Epithelial cell of esophagus (primary cell): ENCODE measurements around the gene SH3BGRL3.
A peak's percentile ranks its signal among the peaks of the same experiment; 100 is the strongest.

Experiments used
- DNase-seq: peaks from one replicate; pipeline ENCODE4 v3.0.0; 2010; ENCODE audit warnings: low read depth
- H3K4me3 ChIP-seq: 2 replicates; pipeline ENCODE4 v1.5.1; 2011; ENCODE audit warnings: mild to moderate bottlenecking, low read length, control low read depth
- TF ChIP-seq, protein P1 (sequence below): IDR thresholded peaks from 2 replicates; pipeline ENCODE4 v1.5.1; 2011; ENCODE audit warnings: low read depth, mild to moderate bottlenecking, low read length, control low read depth, inconsistent platforms; ENCODE audit not compliant: insufficient read depth; ENCODE audit errors: missing control alignments

Gene SH3BGRL3

DNA sequence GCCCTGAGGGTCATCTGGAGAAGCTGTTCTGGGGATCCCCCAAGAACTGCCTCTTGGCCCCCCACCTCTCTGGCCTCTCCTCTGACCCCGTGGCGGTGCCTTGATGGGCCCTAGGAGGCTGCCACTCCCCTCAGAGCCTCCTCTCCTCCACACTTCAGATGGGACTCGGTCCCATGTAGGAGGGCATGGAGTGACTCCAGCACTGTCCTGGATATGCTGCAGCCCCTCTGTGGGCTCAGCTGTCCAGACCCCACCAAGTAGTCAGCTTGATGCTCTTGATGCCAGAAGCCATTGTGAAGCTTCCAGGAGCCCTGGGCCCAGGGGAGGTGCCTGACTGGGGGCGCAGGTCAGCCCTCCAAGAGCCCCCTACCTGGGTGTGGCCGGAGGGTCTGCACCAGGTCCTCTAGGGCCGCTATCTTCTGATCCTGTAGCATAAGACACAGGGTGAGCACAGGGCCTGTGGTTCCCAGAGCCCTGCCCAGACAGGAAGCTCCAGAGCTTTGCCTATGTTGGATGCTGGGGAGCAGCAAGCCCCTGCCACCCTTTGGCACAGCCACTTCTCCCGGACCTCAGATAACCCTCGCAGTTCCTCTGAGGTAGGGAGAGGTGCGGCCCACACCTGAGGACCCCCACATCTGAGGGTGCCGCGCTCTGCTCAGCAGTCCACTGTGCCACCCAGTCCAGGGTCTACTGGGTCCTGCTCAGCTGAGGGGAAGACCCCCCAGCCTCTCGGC, 17.3 kb downstream of the SH3BGRL3 start:
- TF ChIP-seq, protein P1, sequence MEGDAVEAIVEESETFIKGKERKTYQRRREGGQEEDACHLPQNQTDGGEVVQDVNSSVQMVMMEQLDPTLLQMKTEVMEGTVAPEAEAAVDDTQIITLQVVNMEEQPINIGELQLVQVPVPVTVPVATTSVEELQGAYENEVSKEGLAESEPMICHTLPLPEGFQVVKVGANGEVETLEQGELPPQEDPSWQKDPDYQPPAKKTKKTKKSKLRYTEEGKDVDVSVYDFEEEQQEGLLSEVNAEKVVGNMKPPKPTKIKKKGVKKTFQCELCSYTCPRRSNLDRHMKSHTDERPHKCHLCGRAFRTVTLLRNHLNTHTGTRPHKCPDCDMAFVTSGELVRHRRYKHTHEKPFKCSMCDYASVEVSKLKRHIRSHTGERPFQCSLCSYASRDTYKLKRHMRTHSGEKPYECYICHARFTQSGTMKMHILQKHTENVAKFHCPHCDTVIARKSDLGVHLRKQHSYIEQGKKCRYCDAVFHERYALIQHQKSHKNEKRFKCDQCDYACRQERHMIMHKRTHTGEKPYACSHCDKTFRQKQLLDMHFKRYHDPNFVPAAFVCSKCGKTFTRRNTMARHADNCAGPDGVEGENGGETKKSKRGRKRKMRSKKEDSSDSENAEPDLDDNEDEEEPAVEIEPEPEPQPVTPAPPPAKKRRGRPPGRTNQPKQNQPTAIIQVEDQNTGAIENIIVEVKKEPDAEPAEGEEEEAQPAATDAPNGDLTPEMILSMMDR: no peak
- DNase-seq: no peak
- H3K4me3 ChIP-seq: no peak overlapping the region

DNA sequence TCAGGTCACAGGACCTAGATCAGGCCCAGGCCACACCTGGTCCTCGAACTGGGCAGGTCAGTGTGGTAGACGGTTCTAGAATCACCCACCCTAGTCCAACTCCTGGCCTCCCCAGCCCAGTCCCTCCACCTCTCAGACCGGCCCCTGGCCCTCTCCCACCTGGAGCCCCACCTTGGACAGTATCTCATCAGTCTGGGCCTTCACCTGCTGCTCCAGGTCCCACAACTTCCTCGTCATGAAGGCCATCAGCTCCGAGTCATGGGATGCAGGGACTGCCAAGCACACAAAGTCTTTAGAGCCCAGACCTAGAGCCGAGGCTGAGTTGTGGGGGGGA, 17.9 kb downstream of the SH3BGRL3 start:
- TF ChIP-seq, protein P1: no peak
- DNase-seq: no peak
- no peak overlapping the region for H3K4me3 ChIP-seq

DNA sequence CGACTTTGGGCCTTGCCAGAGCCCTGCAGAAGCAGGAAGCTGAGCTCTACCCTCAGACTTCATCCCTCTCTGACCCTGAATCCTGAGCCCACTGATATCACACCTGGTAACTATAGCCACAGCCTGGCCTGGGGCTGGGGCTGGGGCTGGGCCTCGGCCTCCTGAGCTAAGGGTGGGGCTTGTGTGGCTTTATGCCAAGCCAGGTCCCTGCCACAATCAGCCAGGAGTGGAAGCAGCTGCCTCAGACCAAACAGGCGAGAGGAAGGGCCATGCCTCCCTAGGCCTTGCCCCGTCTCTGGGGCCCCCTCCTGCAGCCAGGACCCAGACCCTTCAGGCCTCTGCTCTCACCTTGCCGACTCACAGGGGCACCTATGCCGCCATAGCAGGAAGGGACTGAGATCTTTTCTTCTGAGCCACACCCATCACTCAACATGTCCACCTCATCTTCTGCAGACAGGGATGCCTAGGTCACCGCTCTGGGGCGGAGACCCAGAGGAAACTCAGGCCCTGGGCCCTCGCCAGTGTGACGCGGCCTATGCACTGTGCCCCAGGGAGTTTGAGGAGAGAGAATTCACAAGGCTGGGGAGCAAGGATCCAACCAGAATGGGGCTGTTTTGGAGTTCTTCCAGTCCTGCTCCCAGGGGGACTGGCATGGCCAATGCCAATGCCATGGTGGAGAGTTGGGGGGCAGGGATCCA, 20.8 kb downstream of the SH3BGRL3 start:
- no peak for DNase-seq
- H3K4me3 ChIP-seq: no peak overlapping the region
- TF ChIP-seq, protein P1: no peak

DNA sequence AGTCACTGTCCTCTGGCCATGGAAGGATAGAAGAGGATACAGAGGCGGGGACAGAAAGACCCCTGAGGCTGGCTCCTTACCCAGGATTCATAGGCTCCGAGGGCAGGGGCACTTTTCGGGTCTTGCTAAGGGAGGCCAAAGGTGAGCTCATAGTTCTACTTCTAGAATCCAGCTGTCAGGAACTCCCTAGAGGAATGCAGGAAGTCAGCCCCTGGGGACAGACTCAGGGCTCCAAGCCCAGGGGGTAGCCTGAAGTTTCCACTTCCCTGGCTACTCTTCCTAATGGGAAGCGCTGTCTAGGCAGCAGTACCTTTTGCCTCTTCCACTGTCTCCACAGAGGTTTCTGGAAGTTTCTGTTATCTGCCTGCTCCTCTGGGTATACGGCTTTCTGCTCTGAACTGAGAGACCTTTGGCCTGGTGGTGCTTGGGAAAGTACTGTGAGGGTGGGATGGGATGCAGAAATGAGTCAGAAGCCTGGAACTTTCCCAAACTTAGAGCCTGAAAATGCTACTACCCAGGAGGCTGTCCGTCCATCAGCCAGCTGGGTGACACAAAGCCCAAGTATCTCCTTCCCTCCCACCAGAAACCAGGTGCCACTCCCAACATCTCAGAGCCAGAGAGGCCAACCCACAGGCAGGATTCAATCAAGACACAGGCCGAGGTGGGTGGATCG, 23.0 kb downstream of the SH3BGRL3 start:
- no peak overlapping the region for H3K4me3 ChIP-seq
- TF ChIP-seq, protein P1: no peak
- peak; percentile 34 for DNase-seq

DNA sequence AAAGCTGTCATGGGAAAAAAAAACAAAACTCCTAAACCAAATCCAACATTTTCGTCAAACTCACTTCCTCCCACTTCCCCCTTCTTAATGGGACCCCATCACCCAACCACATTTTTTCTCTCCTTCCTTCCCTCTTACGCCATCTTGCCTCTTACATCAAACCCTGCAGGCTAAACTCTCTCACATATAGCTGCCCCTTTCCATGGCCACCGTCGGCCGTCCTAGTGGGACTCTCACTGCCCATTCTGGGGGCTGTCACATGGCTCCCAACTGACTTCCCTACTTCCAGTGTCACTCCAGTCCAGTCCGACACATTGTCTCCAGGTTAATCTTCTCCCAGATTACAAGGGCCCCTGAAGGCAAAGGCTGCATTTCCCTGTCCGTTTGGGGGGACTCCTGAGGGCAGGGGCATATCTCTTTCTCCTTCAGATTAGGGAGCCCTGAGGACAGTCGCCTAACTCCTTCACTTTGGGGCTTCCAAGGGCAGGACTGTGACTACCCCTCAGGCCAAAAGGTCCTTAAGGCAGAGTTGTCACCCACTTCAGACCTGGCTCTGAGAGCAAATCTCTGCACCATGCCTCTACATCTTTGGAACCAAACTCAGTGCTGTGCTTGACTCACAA, 25.9 kb downstream of the SH3BGRL3 start:
- TF ChIP-seq, protein P1: no peak
- no peak for DNase-seq
- peak overlapping the region; percentile 92 for H3K4me3 ChIP-seq

DNA sequence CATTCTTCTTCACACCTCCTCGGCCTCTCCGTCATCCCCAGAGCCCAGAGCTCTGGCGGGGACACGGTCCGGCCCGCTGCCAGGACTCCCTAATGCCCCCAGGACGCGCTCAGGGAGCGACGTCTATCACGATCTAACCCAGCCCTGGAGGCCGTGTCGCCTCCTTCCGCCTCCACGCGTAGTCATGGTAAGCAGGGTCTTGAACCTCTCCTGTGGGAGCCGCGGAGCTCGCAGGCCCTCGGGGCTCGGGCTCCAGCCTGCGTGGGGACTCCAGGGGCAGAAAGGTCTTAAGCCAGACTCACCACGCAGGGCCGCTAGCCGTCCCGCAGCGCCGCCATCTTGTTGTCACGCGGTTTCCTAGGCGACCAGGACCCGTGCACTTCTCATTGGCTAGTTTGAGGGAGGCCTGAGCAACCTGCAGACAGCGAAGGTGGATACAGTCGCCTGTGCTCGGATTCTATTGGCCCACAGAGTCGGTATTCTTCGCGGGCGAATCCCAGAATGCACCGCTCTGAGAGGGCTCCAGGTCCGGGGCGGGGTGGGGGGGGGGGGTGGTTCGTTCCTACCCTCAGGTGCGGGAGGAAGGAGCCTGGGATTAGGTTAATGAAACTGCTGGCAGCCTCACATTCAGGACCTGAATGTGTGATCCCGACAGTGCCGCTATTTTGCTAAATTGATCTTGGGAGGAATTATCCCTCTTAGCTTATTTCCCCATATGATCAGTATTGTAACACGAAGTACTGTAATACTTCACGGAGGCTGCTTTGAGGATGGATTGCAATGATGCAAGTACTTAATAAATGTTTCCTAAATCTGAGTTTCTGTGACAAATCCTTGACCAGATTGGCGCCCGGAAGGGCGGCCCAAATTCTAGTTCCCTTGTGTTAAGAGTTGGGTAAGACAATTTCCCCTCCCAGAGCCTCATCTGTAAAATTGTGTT, 26.7 kb downstream of the SH3BGRL3 start, which contains the start of gene UBXN11:
UBXN11 (minus strand) TSS at position 347 of the 940 bp plus-strand sequence. CDS start 3,753 bp downstream, outside the sequence.
- TF ChIP-seq, protein P1: no peak
- peak; percentile 98 for DNase-seq
- H3K4me3 ChIP-seq: peak within 1 kb of the TSS; percentile 92
